OCI-LY3 (cell line): ENCODE data around the gene ECE1.

Experiments
- EZH2phosphoT487 ChIP-seq: fragments of 200-600 bp; shearing (Covaris generic); IDR thresholded peaks from 2 replicates; pipeline ENCODE4 v1.6.1; 2018; ENCODE audit warnings: antibody characterized with exemption, mixed run types, low read depth
- TF ChIP-seq, protein P1 (sequence below): fragments of 200-600, 300-600 bp; sonication (generic); IDR thresholded peaks from 2 replicates; pipeline ENCODE4 v1.5.1; 2014; ENCODE audit warnings: antibody characterized with exemption, low read length, low read depth

DNA sequence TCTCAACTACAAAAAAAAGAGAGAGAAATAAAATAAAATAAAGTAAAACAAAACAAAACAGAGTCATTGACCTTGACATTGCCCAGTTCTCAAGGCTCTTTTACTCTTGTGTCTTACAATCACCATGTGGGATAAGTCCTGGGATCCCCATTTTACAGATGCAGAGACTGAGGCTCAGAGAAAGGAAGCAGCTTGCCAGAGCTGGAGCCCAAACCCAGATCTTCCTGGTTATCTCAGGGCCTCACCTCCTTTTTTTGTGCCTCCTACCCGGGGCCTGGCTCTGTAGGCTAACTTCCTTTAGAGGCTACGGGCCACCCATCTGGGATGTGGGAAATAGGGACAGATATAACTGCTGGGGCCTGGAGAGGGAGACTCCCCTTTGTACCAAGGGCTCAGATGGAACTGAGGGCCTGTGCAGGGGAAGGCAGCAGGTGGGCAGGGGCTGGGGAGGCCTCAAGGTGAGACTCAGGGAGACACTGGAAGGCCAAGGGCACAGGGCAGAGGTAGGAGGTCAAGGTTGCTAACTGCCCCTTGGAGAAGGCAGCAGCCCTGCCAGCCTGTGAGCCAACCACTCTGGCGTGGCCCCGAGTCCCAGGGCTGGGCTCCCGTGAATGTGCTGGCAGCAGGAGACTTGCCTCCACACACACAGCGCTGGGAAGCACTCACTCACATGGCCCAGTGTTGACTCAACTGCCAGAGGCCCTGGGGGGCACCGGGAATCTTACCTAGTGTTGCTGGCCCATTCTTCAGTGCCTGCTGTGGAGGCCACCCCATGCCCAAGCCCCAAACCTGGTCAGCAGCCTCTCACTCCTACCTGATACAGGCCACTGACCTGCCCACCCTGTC lies 6.5 kb upstream of the ECE1 start:
- TF ChIP-seq, protein P1, sequence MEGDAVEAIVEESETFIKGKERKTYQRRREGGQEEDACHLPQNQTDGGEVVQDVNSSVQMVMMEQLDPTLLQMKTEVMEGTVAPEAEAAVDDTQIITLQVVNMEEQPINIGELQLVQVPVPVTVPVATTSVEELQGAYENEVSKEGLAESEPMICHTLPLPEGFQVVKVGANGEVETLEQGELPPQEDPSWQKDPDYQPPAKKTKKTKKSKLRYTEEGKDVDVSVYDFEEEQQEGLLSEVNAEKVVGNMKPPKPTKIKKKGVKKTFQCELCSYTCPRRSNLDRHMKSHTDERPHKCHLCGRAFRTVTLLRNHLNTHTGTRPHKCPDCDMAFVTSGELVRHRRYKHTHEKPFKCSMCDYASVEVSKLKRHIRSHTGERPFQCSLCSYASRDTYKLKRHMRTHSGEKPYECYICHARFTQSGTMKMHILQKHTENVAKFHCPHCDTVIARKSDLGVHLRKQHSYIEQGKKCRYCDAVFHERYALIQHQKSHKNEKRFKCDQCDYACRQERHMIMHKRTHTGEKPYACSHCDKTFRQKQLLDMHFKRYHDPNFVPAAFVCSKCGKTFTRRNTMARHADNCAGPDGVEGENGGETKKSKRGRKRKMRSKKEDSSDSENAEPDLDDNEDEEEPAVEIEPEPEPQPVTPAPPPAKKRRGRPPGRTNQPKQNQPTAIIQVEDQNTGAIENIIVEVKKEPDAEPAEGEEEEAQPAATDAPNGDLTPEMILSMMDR: no peak
- TF ChIP-seq EZH2phosphoT487: no peak
